Adrenal gland (tissue), 12 donors: ENCODE data around the gene CRYBG1. TPM values are rescaled to one million over a fixed set of nuclear protein-coding genes. Genes with fewer than 3 reads are reported as not detected.
"Not testable (repeated sequence)": the region's sequence is repeated elsewhere in the genome, so short reads cannot be mapped to it uniquely, and the experiment has no call there.

ENCODE experiments used
- DNase-seq, 7 donors: peaks; one replicate each; pipeline ENCODE4 v3.0.0-alpha.2; 2019 to 2020
- H3K27ac ChIP-seq, 5 donors: fragments of 200-600 bp; sonication (generic) in 4 of 5; 1 replicate in 3 of 5; 2 replicates in 2 of 5; pipeline versions ENCODE4 v1.5.1 to v1.8.0; 2016 to 2020; ENCODE audit warnings: mild to moderate bottlenecking in 1 of 5
- H3K27me3 ChIP-seq: fragments of 200-600 bp; 2 replicates; pipeline ENCODE4 v1.8.0; 2021
- H3K36me3 ChIP-seq, 2 donors: fragments of 200-600 bp; replicated peaks in 1 of 2; 1 replicate in 1 of 2; 2 replicates in 1 of 2; pipeline versions ENCODE4 v1.5.1 to v1.8.0; 2018 to 2022
- H3K4me1 ChIP-seq, 2 donors: fragments of 200-600 bp; replicated peaks in 1 of 2; 1 replicate in 1 of 2; 2 replicates in 1 of 2; pipeline versions ENCODE4 v1.5.1 to v1.8.0; 2018 to 2021
- H3K4me3 ChIP-seq, 4 donors: fragments of 200-600 bp; sonication (generic) in 3 of 4; one replicate each; pipeline ENCODE4 v1.5.1; 2016 to 2018
- H3K9me3 ChIP-seq, 3 donors: fragments of 200-600 bp; sonication (generic) in 1 of 3; replicated peaks in 1 of 3; 1 replicate in 2 of 3; 2 replicates in 1 of 3; pipeline versions ENCODE4 v1.5.1 to v1.8.0; 2016 to 2021
- POLR2A ChIP-seq, 2 donors: fragments of 450-650 bp; IDR thresholded peaks; one replicate each; pipeline ENCODE4 v1.6.1; 2017; ENCODE audit warnings: antibody characterized with exemption in 2 of 2, mild to moderate bottlenecking in 2 of 2, moderate library complexity in 1 of 2
- WGBS, 4 donors: extraction: QIAGEN DNeasy Blood & Tissue Kit in 2 of 4; methylation state at CpG; one replicate each; pipeline versions ENCODE4 v1.1.5 to v1.1.7; 2013 to 2017; 5-methylcytosine and 5-hydroxymethylcytosine counted together
- intact Hi-C, 2 donors: fragments of 100-400 bp; cut with DNase I; formaldehyde crosslinking; loops; one replicate each; pipeline versions ENCODE4 v1.14.1 to v1.15.0; 2022 to 2023
- polyA plus RNA-seq, 3 donors: library from polyadenylated mRNA; stranded (reverse); fragments of 200-250 nt in 2 of 3; fragments of 350-450 nt in 1 of 3; fragmentation: Illumina TruSeq in 1 of 3; extraction: RNeasy Lipid Tissue Mini Kit (QIAGEN cat#74804) in 1 of 3; gene quantifications; one replicate each; pipeline ENCODE4 v1.2.3, GENCODE V29; 2013 to 2014
- total RNA-seq, 9 donors: library from RNA; depleted of rRNA in 4 of 9; stranded (reverse); fragments of >200 nt in 4 of 9; fragments of 120-200 nt in 1 of 9; fragmentation: NEBNext Ultra II Directional in 1 of 9; extraction: Animal tissue kit (Norgen Biotek cat#: 25700) in 1 of 9; gene quantifications; one replicate each; pipeline versions ENCODE4 v1.1.0 to v1.2.4, GENCODE V29; 2013 to 2023
- TF ChIP-seq, protein P1 (sequence below), 6 experiments: fragments of 450-650 bp in 4 of 6; fragments of 200-600 bp in 2 of 6; sonication (generic) in 1 of 6; IDR thresholded peaks; 1 replicate in 5 of 6; 2 replicates in 1 of 6; pipeline versions ENCODE4 v1.5.1 to v1.8.0; 2016 to 2021; ENCODE audit warnings: antibody characterized with exemption in 6 of 6, mild to moderate bottlenecking in 2 of 6, moderate library complexity in 1 of 6
- donor health status: healthy with polysubstance abuse.
- donor health status: Bipolar disorder and iron deficiency.
- donor health status: DM: yes; HTN: yes; CAD: no.
- donor health status: DM: no; HTN: no; CAD: no.
- donor health status: DM: no; HTN: no; CAD: no.
- donor health status: DM: yes; HTN: yes; CAD: no.

CRYBG1 gene
- total and polyA plus RNA-seq, 12 donors = 0.83 to 5.1 (median 2.2) TPM

GRCh38 chr6:106512048-106512967, 151.8 kb downstream of the CRYBG1 start:
- peak; percentile 57 to 73 (median 61) for DNase-seq
- 0 to 1% (median 1%) methylated on average over 22 to 90 of the region's 90 CpGs for WGBS, 4 donors
- intact Hi-C loops = no loop called here

GRCh38 chr6:106512968-106513574, 152.6 kb downstream of the CRYBG1 start:
- Histone ChIP-seq H3K4me1 (peaks cover 7 to 23% of the 10 kb centered on the region in 2 donors), H3K27me3 (peaks cover 14% of the 10 kb centered on the region), H3K4me3 (peak overlapping the region; percentile 49 to 84 (median 62)), H3K27ac (peak overlapping the region in 4 of 5 donors; percentile 13 to 79 (median 72)), H3K9me3 (no peaks in the 10 kb centered on the region), H3K36me3 (no peaks in the 10 kb centered on the region)
- DNase-seq = no peak
- 14 to 29% (median 23%) methylated on average over 5 to 19 of the region's 19 CpGs for WGBS, 4 donors
- TF ChIP-seq POLR2A (IDR thresholded peaks at IDR 0.05) = no peak
- TF ChIP-seq, protein P1, sequence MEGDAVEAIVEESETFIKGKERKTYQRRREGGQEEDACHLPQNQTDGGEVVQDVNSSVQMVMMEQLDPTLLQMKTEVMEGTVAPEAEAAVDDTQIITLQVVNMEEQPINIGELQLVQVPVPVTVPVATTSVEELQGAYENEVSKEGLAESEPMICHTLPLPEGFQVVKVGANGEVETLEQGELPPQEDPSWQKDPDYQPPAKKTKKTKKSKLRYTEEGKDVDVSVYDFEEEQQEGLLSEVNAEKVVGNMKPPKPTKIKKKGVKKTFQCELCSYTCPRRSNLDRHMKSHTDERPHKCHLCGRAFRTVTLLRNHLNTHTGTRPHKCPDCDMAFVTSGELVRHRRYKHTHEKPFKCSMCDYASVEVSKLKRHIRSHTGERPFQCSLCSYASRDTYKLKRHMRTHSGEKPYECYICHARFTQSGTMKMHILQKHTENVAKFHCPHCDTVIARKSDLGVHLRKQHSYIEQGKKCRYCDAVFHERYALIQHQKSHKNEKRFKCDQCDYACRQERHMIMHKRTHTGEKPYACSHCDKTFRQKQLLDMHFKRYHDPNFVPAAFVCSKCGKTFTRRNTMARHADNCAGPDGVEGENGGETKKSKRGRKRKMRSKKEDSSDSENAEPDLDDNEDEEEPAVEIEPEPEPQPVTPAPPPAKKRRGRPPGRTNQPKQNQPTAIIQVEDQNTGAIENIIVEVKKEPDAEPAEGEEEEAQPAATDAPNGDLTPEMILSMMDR (IDR thresholded peaks at IDR 0.05) = no peak
- intact Hi-C loops = no loop called here

More at GRCh38 chr6:106512048-106512967, 151.8 kb downstream of the CRYBG1 start:
- peaks cover 19% of the 10 kb centered on the region for H3K27me3 ChIP-seq
- peaks cover 7 to 23% of the 10 kb centered on the region in 2 donors for H3K4me1 ChIP-seq
- peak overlapping the region in 4 of 5 donors; percentile 13 to 79 (median 72) for H3K27ac ChIP-seq
- no peaks in the 10 kb centered on the region for H3K9me3 ChIP-seq
- H3K4me3 ChIP-seq = peak overlapping the region; percentile 49 to 84 (median 62)
- no peaks in the 10 kb centered on the region for H3K36me3 ChIP-seq
- TF ChIP-seq, protein P1 (IDR thresholded peaks at IDR 0.05) = no peak
- no peak for TF ChIP-seq POLR2A (IDR thresholded peaks at IDR 0.05)

- H3K4me1 ChIP-seq = peaks cover 7 to 23% of the 10 kb centered on the region in 2 donors
- no peaks in the 10 kb centered on the region for H3K9me3 ChIP-seq
- H3K27ac ChIP-seq = peak overlapping the region in 1 of 5 donors; percentile 70
- WGBS, 4 donors = 58 to 75% (median 67%) methylated on average over 3 of the region's 3 CpGs
- no peaks in the 10 kb centered on the region for H3K36me3 ChIP-seq
- no peak for TF ChIP-seq POLR2A (IDR thresholded peaks at IDR 0.05)
- TF ChIP-seq, protein P1 (IDR thresholded peaks at IDR 0.05) = no peak
- H3K27me3 ChIP-seq = peaks cover 14% of the 10 kb centered on the region
- no peak for DNase-seq
- H3K4me3 ChIP-seq = peak overlapping the region in 1 of 4 donors; percentile 69
- intact Hi-C loops = no loop called here
These were observed 153.5 kb downstream of the CRYBG1 start for GRCh38 chr6:106513808-106514582.

- intact Hi-C loops = no loop called here
These were observed 154.0 kb downstream of the CRYBG1 start for GRCh38 chr6:106514583-106514885.

DNA sequence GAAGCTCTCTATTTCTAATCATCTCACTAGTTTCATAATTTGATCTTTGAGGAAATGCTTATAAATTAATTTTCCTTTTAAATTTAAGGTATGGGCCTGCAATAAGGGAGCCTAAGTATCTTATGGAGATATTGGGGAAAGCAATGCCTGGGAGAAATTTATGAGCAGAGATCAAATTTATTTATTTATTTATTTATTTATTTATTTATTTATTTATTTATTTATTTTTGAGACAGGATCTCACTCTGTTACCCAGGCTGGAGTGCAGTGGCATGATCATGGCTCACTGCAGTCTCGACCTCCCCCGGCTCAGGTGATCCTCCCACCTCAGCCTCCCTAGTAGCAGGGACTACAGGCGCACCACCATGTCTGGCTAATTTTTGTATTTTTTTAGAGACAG, 155.1 kb downstream of the CRYBG1 start:
- WGBS, 4 donors = 96 to 98% (median 97%) methylated on average over 3 of the region's 3 CpGs
- not testable (repeated sequence) for H3K4me3 ChIP-seq, H3K27me3 ChIP-seq

More at GRCh38 chr6:106514583-106514885, 154.0 kb downstream of the CRYBG1 start:
- Histone ChIP-seq H3K4me1 (peaks cover 7 to 23% of the 10 kb centered on the region in 2 donors), H3K36me3 (no peaks in the 10 kb centered on the region), H3K4me3 (no peak overlapping the region), H3K9me3 (no peaks in the 10 kb centered on the region), H3K27ac (no peak overlapping the region), H3K27me3 (peaks cover 10% of the 10 kb centered on the region)
- TF ChIP-seq, protein P1 (IDR thresholded peaks at IDR 0.05) = no peak
- no peak for TF ChIP-seq POLR2A (IDR thresholded peaks at IDR 0.05)
- 83 to 88% (median 86%) methylated on average over 2 of the region's 2 CpGs for WGBS, 4 donors
- DNase-seq = no peak

More for the DNA sequence above, 155.1 kb downstream of the CRYBG1 start:
- H3K36me3 ChIP-seq, DNase-seq, H3K27ac ChIP-seq, intact Hi-C loops, H3K9me3 ChIP-seq: not testable (repeated sequence)
- peaks cover 7 to 15% of the 10 kb centered on the region in 2 donors for H3K4me1 ChIP-seq
